ENCODE data around the gene PLCH1.

PLCH1 gene, protein sequence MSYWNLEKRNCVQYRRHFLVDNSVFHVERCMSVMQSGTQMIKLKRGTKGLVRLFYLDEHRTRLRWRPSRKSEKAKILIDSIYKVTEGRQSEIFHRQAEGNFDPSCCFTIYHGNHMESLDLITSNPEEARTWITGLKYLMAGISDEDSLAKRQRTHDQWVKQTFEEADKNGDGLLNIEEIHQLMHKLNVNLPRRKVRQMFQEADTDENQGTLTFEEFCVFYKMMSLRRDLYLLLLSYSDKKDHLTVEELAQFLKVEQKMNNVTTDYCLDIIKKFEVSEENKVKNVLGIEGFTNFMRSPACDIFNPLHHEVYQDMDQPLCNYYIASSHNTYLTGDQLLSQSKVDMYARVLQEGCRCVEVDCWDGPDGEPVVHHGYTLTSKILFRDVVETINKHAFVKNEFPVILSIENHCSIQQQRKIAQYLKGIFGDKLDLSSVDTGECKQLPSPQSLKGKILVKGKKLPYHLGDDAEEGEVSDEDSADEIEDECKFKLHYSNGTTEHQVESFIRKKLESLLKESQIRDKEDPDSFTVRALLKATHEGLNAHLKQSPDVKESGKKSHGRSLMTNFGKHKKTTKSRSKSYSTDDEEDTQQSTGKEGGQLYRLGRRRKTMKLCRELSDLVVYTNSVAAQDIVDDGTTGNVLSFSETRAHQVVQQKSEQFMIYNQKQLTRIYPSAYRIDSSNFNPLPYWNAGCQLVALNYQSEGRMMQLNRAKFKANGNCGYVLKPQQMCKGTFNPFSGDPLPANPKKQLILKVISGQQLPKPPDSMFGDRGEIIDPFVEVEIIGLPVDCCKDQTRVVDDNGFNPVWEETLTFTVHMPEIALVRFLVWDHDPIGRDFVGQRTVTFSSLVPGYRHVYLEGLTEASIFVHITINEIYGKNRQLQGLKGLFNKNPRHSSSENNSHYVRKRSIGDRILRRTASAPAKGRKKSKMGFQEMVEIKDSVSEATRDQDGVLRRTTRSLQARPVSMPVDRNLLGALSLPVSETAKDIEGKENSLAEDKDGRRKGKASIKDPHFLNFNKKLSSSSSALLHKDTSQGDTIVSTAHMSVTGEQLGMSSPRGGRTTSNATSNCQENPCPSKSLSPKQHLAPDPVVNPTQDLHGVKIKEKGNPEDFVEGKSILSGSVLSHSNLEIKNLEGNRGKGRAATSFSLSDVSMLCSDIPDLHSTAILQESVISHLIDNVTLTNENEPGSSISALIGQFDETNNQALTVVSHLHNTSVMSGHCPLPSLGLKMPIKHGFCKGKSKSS (N-terminal part only)

DNA sequence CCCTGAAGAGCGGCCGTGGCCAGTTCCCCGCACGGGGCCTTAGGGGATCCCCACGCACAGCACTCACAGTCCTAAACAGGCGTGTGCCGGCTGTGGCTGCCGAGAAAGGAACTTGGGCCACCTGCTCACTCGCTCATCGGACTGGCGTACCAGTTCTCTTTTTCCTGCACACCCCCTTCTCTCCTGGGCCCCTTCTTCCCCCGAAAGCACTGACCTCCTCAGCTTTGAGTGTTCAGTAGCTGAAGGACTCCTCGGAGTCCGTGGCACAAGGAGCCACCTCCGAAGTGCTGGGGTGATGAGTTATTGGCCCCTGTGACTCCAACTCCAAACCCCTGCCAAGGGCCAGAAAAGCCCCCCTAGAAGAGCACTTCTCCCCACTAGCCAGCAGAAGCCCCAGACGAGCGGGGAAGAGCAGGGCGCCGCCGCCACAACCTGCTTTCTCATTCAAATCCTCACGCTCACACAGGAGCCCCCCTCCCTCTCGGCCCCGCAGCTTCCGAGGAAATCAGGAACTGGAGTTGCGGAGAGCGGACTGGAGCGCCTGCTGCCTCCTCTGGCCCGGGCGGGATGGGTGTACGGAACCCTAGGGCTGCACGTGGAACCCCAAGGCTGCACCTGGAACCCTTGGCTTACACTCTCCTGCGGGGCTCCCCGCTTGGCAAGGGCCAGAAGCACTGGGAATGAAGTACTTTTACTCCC, at the start of gene PLCH1:
PLCH1 (minus strand) TSS at position 446 of the 699 bp plus-strand sequence. CDS start 40,847 bp downstream, outside the sequence.
- DNase-seq (ENCODE audit: low read depth), result no peak

DNA sequence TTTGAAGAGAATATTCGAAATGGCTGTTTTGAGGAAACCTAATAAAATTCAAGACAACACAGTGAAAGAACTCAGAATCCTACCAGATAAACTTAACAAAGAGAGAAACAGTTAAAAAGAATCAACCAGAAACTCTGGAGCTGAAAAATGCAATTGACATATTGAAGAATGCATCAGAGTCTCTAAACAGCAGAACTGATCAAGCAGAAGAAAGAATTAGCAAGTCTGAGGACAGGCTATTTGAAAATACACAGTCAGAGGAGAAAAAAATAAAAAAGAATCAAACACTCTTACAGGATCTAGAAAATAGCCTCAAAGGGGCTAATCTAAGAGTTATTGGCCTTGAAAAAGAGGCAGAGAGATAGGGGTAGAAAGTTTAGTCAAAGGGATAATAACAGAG, 47.7 kb upstream of the PLCH1 start:
- DNase-seq (ENCODE audit: low read depth), result no peak

DNA sequence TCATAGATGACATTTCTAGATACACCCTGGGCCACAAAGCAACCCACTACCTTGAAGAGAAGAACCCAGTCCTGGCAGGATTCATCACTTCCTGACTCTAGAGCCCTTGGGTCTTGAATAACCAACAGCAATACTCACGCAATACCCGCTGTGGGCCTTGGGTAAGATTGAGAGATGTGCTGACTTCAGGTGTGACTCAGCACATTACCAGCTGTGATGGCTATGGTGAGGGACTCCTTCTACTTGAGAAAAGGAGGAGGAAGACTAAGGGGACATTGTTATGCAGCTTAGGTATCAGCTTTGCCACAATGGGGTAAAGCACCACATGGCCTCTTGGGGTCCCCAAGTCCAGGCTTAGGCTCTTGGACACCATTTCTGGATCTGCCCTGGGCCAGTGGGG, 46.3 kb upstream of the PLCH1 start:
- no peak for DNase-seq (ENCODE audit: low read depth)

DNA sequence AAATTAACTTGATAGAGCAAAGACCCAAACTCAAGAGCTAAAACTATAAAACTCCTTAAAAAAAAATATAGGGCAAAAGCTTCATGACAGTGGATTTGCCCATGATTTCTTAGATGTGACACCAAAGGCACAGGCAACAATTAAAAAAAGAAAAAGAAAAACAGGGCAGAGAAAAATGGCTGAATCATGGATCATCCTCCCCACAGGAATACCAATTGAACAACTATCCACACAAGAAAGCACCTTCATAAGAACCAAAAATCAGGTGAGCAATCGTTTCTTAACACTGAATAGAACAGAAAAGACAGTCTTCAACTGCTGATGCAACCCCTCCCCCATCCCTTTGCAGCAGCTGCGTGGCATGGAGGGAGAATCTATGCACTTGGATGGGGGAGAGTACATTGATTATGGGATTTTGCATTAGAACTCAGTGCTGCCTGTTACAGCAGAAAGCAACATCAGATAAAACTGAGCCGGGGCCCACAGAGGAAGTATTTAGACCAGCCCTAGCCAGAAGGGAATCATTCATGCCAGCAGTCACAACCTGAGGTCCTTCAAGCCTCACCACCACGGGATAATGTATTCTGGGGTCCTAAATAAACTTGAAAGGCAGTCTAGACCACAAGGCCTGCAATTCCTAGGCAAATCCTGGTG, 45.5 kb upstream of the PLCH1 start:
- no peak for DNase-seq (ENCODE audit: low read depth)

DNA sequence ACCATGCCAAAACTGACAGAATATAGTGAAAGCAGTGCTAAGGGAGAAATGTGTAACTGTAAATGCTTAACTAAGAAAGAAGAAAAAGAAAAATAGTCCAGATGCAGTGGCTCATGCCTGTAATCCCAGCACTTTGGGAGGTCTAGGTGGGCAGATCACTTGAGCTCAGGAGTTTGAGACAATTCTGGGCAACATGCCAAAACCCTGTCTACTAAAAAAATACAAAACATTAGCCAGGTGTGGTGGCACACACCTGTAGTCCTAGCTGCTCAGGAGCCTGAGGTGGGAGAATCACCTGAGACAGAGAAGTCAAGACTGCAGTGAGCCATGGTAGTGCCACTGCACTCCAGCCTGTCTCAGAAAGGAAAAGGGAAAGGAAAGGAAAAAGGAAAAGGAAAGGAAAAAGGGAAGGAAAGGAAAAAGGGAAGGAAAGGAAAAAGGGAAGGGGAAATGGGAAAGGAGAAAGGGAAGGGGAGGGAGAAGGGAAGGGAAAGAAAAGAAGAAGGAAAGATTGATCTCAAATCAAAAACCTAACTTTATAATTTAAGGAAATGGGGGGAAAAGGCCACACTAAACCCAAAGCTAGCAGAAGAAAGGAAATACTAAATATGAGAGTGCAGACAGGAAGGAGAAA, 40.9 kb upstream of the PLCH1 start:
- DNase-seq (ENCODE audit: low read depth), result no peak

DNA sequence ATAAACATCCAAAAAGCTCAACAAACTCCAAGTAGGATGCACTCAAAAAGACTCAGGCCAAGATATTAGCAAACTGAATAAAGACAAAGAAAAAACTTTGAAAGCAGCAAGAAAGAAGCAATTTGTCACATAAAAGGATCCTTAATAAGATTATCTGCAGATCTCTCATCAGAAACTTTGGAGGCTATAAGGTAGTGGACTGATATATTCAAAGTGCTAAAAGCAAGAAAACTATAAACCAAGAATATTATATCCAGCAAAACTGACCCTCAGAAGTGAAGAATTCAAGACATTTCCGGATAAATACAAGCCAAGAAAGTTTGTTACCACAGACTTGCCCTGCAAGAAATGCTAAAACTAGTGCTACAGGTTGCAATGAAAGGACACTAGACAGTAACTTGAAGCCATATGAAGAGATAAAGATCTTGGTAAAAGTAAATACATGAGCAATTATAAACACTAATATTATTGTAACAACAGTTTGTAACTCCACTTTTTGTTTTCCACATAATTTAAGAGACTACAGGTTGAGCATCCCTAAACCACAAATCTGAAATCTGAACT, 37.6 kb upstream of the PLCH1 start:
- no peak for DNase-seq (ENCODE audit: low read depth)

DNA sequence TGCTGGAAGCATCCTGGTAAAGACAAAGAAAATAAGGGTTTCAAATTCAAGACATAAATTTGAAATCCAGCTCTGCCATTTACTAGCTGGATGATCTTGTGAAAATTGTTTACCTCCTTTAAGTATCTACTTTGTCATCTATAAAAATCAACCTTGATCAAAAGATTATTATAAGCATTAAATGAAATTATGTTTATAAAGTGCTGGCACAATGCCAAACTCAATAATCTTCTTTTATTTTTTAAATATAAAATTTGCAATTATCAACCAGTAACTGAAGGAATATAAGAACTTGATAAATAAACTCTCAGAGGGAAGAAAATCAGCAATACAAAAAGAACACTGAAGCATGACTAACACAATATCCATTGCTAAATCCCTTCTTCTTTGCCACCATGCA, 35.4 kb upstream of the PLCH1 start:
- DNase-seq (ENCODE audit: low read depth), result no peak

DNA sequence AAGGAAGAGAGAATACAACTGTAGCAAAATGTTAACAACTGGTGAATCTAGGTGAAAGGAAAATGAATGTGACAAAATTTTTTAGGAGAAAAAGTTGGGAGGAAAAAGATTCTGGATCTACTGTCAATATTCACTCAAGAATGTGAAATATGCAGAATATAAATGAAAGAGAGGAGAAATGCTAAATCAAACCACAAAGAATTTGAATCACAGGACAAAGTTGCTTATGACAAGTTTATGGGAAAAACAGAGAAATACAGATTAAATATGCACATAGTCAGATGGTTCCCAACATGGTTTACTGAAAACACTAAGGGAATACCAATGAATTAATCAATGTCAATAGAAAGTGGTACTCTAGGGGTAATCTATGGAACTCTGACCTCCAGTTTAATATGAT, 33.6 kb upstream of the PLCH1 start:
- no peak for DNase-seq (ENCODE audit: low read depth)

DNA sequence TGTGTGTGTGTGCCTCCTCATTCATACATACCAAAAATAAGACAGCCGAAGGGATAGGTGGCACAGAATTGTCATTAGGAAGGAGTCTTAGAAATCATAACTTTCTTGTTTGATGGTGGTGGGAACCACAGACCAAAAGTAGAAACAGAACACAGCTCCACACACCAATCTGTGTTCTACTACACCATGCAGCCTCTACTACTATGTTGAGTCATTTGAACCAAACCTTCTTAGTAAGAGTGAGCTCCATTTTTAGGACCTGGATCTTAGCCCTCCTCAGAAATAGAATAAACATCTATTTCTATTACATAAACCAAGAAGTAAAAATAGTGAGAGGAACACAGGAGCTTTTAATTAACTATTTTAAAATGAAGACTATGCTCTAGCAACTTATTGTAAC, 27.9 kb upstream of the PLCH1 start:
- DNase-seq (ENCODE audit: low read depth), result no peak

DNA sequence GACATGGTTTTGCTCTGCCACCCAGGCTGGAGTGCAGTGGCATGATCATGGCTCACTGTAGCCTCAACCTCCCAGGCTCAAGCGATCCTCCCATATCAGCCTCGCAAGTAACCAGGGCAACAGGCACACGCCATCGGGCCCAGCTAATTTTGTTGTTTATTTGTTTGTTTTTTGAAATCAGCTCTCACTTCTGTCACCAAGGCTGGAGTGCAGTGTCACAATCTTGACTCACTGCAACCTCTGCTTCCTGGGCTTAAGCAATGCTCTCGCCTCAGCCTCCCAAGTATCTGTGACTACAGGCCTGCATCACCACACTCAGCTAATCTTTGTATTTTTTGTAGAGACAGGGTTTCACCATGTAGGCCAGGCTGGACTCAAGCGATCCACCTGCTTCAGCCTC, 26.3 kb upstream of the PLCH1 start:
- DNase-seq (ENCODE audit: low read depth), result no peak

DNA sequence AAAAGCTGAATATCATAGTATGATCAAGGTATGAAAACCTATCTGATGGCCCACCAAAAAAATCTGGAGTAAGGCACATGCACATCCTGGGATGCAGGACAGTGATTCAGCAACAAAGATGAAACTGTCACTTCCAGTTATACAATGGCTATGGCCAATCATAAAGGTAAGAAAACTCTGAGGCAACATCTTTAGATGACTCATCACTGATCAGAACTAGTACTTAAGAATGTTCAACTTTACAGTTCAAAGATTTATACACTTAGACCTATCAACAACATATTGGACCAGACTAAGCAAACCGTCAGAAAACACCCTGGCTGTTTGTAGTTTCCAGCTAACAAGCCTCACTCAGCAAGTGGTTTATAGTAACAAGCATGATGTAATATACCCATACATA, 21.3 kb upstream of the PLCH1 start:
- DNase-seq (ENCODE audit: low read depth), result no peak

DNA sequence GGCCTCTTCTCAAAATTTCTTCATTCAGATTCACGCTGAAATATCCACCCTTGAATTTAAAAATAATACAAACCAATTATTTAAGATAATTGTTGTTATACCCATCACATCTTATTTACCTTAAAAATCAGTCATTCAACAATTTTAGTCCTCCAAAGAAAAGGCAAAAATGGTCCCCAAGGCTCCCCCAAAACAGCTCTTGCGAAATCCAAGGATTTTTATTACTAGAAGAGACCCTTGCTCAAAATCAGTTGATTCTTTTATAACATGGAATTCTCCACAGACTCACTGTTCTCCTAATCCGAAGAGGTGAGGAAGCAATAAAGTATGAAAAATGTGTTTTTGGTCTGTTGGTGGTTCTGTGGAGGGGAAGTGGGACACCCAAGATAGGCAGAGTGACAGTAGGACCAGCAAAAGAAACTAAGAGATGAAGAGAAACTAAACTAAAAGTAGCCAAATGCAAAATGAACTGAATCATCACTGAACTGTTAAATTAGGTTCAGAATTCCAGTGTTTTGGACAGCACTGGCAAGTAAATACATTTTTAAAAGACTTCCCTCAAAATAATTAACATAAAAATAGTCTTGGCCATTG, 19.1 kb upstream of the PLCH1 start:
- DNase-seq (ENCODE audit: low read depth), result no peak

DNA sequence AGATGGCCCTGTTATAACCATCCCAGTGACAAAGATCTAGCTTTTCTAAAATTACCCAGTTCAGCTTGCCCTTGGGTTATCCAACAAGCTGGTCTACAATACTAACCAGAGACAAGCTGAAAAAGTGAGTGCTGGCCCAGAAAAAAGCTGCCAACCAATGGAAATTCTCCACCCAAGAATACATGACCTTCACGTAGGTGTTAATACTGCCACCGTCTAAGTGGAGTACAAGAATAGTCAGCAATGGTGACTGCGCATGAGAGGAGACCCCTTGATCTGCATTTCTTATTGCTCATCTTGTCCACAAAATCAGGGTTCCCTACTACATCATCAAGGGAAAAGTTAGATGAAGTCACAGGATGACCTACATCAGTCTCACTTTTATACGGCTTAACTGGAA, 15.8 kb upstream of the PLCH1 start:
- no peak for DNase-seq (ENCODE audit: low read depth)

DNA sequence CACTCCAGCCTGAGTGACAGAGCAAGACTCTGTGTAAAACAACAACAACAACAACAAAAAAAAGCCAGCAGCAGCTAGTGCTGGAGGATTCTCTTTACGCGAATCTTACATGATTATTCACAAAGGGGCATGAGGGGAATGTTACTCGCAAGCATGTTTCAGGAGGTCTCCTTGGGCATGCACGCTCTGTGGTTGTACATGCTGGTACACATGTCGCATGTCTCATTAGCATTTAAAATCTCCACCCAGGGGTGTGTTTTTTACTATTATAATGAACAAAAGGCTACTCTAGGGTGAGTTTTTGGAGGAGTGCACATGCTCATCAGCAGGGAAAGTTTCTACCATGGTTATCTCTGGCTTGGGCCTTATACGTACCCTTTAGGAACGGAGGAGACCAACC, 12.7 kb upstream of the PLCH1 start:
- DNase-seq (ENCODE audit: low read depth), result no peak

DNA sequence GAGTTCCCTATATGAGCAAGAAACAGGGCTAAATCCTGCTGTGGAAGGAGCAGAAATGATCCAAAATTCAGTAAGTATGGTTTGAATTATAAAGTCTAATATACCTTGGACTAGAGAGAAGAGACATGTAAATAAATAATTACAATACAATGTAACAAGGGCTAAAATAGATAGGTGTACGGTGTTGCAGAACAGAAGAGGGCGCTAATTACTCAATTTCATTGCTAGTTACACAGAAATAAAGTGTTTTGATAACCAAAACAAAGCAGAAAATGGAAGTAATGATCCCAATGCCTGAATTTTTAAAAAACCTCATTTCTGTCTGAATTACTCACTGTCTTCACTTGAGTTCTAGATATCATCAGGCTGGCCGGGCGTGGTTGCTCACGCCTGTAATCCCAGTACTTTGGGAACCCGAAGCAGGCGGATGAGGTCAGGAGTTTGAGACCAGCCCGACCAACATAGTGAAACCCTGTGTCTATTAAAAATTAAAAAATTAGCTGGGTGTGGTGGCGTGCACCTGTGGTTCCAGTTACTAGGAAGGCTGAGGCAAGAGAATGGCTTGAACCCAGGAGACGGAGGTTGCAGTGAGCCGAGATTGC, 8.3 kb upstream of the PLCH1 start:
- no peak for DNase-seq (ENCODE audit: low read depth)

DNA sequence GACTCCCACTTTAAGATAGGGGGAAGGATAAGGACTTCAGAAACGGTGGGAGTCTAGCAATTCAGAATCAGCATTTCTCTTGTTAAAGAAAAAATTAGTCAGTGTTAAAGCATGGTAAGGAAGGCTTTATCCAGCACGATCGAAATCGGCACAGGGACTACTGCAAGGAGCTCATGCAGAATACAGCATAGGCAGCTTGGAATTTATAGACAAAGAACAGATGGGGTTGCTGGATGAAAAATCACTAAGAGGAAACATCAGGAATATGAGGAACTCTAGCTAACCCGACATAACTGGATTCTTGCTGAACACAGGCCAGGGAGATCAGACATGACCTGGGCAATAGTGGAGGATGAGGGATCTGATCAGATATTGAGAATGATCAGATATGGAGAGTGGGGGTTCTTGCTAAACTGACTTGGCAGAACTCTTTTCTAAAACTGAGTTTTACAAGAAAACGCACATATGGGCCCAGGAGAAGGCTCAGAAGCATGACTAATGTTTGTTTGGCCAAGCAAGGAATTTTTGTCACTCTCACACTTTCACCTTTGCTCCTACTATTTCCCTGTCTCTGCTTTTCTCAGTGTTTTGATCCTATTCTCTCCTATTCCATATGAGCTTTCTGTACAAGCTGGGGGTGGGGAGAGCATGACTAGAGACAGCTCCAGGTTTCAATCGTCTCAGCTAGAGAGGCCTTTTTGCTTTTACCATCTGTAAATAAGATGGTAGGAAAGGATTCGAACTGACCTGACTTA, 3.9 kb upstream of the PLCH1 start:
- DNase-seq (ENCODE audit: low read depth), result no peak

DNA sequence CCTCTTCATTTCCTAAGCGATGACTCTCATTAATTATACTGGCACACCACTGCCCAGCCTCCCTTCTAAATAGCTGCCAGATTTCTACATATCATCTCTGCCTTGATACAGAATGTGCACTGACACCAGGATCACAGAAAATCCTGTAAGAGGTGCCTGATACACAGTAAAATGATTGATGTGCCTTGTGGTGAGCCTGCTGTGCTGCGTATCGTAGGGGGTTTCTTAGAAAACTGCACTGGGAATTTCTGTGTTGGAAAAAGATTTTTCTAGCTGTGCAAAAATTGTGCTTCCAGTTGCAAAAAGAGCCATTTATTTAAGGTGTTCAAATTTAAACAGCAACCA, 3.0 kb upstream of the PLCH1 start:
- DNase-seq (ENCODE audit: low read depth), result no peak

DNA sequence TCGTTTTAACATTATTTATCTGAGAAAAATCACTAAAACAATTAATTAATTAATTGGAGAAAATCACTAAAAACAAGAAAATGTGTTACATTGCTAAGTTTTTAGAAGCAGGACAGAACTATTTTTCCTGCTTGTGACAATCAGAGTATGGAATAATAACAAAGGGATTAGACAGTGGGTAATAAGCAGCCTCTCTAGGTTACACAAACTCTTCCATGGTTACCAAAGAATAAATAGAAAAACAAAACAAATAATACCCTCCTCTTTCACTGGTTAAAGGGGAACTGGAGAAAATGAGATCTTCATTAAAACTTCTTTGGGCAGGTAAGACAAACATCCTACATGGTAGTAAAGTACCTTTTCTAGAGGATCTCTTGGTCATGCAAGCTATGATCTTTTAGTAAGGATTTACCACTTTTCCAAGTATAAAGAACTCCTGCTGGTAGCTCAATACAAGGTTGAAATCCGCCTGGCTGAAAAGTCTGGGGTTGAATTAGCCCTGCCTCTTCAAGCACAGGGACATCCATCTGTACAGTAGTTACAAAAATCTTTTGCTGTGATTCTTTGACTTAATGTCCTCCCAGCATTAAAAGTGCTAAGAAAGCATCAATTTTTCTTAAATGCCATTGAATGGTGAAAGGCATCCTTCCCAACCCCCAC, 2.5 kb upstream of the PLCH1 start:
- no peak for DNase-seq (ENCODE audit: low read depth)

DNA sequence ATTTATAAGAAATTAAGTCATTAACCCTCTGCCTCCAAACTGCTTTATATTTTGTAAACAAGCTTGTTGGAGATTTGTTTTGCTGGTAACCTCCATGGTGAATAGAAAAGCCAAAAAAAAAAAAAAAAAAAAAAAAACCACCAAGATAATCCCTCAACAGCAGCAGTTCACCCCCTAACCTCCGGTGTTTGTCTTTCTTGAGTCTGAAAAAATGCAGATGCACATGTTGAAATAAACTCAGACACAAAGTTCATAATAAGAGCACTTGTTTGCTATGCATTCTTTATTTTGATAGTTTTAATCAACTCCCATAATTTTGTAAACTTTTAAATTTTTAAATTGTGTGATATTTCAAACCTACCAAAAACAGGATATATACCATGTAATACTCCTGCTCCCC, 1.8 kb upstream of the PLCH1 start:
- DNase-seq (ENCODE audit: low read depth), result no peak
